Fibroblast of lung (primary cell): ENCODE results near the gene KLB. TPM values are rescaled to one million over a fixed set of nuclear protein-coding genes. Genes with fewer than 3 reads are reported as not detected.
A peak's percentile ranks its signal among the peaks of the same experiment; 100 is the strongest.

Experiments used
- DNase-seq, 2 donors: peaks; one replicate each; pipeline versions ENCODE4 v3.0.0 to v3.0.0-alpha.2; 2010; ENCODE audit warnings: low read depth in 2 of 2
- H2AFZ ChIP-seq: 2 replicates; pipeline ENCODE4 v1.5.1; 2012; ENCODE audit warnings: low read length, control low read depth, inconsistent platforms
- H3K27ac ChIP-seq: 2 replicates; pipeline ENCODE4 v1.5.1; 2011; ENCODE audit warnings: low read length, control low read depth; ENCODE audit not compliant: insufficient read depth
- H3K27me3 ChIP-seq: 2 replicates; pipeline ENCODE4 v1.5.1; 2011; ENCODE audit warnings: mild to moderate bottlenecking, low read length; ENCODE audit not compliant: control insufficient read depth, insufficient read depth
- H3K36me3 ChIP-seq: 2 replicates; pipeline ENCODE4 v1.5.1; 2011; ENCODE audit warnings: low read length; ENCODE audit not compliant: control insufficient read depth, insufficient read depth
- H3K4me1 ChIP-seq: 2 replicates; pipeline ENCODE4 v1.5.1; 2011; ENCODE audit warnings: low read length; ENCODE audit not compliant: control insufficient read depth, insufficient read depth; ENCODE audit errors: extremely low read depth
- H3K4me2 ChIP-seq: 2 replicates; pipeline ENCODE4 v1.5.1; 2011; ENCODE audit warnings: low read length, control low read depth; ENCODE audit not compliant: insufficient read depth; ENCODE audit errors: extremely low read depth
- H3K4me3 ChIP-seq, 4 experiments: fragments of 200-600 bp in 1 of 4; sonication (generic) in 1 of 4; replicated peaks in 1 of 4; 2 replicates each; pipeline ENCODE4 v1.5.1; 2011 to 2016; ENCODE audit warnings: low read length in 4 of 4, low read depth in 3 of 4, mild to moderate bottlenecking in 3 of 4, control low read depth in 2 of 4, inconsistent platforms in 1 of 4, mixed read lengths in 1 of 4; ENCODE audit not compliant: insufficient read depth in 1 of 4; ENCODE audit errors: control extremely low read depth in 1 of 4
- H3K79me2 ChIP-seq: 2 replicates; pipeline ENCODE4 v1.5.1; 2012; ENCODE audit warnings: mild to moderate bottlenecking, low read length, inconsistent platforms; ENCODE audit not compliant: control insufficient read depth, insufficient read depth
- H3K9ac ChIP-seq: 2 replicates; pipeline ENCODE4 v1.5.1; 2011; ENCODE audit warnings: mild to moderate bottlenecking, low read length, control low read depth; ENCODE audit not compliant: insufficient read depth
- H3K9me3 ChIP-seq: 2 replicates; pipeline ENCODE4 v1.5.1; 2012; ENCODE audit warnings: low read depth, low read length; ENCODE audit not compliant: control insufficient read depth, insufficient read depth
- H4K20me1 ChIP-seq: 2 replicates; pipeline ENCODE4 v1.5.1; 2011; ENCODE audit warnings: low read length; ENCODE audit not compliant: control insufficient read depth, insufficient read depth; ENCODE audit errors: extremely low read depth
- EZH2 ChIP-seq: IDR thresholded peaks from 2 replicates; pipeline ENCODE4 v1.5.1; 2012; ENCODE audit warnings: low read length, control low read depth, mild to moderate bottlenecking; ENCODE audit errors: missing control alignments
- polyA plus RNA-seq, 2 donors: library from polyadenylated mRNA; depleted of rRNA in 1 of 2; stranded (reverse) in 1 of 2; unstranded in 1 of 2; fragments of >200 nt; gene quantifications; 2 replicates each; pipeline ENCODE4 v1.2.1, GENCODE V29; 2011 to 2012; ENCODE audit warnings: missing spikeins in 1 of 2
- total RNA-seq: library from RNA; depleted of rRNA; stranded (reverse); fragments of >200 nt; gene quantifications from 2 replicates; pipeline ENCODE4 v1.2.1, GENCODE V29; 2014
- TF ChIP-seq, protein P1 (sequence below), 2 donors: IDR thresholded peaks in 1 of 2; conservative IDR thresholded peaks in 1 of 2; 1 replicate in 1 of 2; 2 replicates in 1 of 2; pipeline ENCODE4 v1.5.1; 2011 to 2012; ENCODE audit warnings: low read length in 2 of 2, control low read depth in 1 of 2, inconsistent platforms in 1 of 2, low read depth in 1 of 2, mild to moderate bottlenecking in 1 of 2

The KLB gene
- total and polyA plus RNA-seq, 2 donors (not counting 1 experiment from before 2014, with no cell fraction given): not detected

DNA sequence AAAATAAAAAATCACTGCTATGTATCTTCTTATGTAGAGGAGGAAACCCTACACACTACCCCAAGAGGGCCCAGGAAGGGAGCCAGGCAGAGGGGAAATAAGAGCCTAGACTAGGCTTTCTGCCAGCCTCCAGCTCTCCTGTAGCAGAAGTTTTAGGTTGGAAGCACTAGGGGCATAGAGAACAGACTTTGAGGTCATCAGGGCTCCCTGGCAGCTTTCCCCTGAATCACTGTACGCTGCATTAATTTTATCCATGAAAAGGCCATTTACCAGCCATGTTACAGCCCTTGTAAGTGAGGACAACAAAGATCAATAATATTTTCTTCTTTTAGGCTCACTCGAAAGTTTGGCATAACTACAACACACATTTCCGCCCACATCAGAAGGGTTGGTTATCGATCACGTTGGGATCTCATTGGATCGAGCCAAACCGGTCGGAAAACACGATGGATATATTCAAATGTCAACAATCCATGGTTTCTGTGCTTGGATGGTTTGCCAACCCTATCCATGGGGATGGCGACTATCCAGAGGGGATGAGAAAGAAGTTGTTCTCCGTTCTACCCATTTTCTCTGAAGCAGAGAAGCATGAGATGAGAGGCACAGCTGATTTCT lies 27.3 kb downstream of the KLB start:
- no peak overlapping the region for H3K4me3 ChIP-seq
- H3K9me3 ChIP-seq: no peaks in the 10 kb centered on the region
- no peaks in the 10 kb centered on the region for H3K4me1 ChIP-seq
- H3K36me3 ChIP-seq: no peaks in the 10 kb centered on the region
- no peaks in the 10 kb centered on the region for H3K79me2 ChIP-seq
- no peaks in the 10 kb centered on the region for H4K20me1 ChIP-seq
- no peak overlapping the region for H3K4me2 ChIP-seq
- peaks cover 3% of the 10 kb centered on the region for H3K27me3 ChIP-seq
- H3K9ac ChIP-seq: no peak overlapping the region
- no peak overlapping the region for H2AFZ ChIP-seq
- no peak for DNase-seq
- TF ChIP-seq, protein P1, sequence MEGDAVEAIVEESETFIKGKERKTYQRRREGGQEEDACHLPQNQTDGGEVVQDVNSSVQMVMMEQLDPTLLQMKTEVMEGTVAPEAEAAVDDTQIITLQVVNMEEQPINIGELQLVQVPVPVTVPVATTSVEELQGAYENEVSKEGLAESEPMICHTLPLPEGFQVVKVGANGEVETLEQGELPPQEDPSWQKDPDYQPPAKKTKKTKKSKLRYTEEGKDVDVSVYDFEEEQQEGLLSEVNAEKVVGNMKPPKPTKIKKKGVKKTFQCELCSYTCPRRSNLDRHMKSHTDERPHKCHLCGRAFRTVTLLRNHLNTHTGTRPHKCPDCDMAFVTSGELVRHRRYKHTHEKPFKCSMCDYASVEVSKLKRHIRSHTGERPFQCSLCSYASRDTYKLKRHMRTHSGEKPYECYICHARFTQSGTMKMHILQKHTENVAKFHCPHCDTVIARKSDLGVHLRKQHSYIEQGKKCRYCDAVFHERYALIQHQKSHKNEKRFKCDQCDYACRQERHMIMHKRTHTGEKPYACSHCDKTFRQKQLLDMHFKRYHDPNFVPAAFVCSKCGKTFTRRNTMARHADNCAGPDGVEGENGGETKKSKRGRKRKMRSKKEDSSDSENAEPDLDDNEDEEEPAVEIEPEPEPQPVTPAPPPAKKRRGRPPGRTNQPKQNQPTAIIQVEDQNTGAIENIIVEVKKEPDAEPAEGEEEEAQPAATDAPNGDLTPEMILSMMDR (conservative IDR thresholded peaks at IDR 0.05 in 1 of 2, IDR thresholded peaks at IDR 0.05 in 1 of 2; ENCODE audit: low read depth in 1 of 2, low read length in 2 of 2): no peak
- TF ChIP-seq EZH2: no peak
- H3K27ac ChIP-seq: no peak overlapping the region

DNA sequence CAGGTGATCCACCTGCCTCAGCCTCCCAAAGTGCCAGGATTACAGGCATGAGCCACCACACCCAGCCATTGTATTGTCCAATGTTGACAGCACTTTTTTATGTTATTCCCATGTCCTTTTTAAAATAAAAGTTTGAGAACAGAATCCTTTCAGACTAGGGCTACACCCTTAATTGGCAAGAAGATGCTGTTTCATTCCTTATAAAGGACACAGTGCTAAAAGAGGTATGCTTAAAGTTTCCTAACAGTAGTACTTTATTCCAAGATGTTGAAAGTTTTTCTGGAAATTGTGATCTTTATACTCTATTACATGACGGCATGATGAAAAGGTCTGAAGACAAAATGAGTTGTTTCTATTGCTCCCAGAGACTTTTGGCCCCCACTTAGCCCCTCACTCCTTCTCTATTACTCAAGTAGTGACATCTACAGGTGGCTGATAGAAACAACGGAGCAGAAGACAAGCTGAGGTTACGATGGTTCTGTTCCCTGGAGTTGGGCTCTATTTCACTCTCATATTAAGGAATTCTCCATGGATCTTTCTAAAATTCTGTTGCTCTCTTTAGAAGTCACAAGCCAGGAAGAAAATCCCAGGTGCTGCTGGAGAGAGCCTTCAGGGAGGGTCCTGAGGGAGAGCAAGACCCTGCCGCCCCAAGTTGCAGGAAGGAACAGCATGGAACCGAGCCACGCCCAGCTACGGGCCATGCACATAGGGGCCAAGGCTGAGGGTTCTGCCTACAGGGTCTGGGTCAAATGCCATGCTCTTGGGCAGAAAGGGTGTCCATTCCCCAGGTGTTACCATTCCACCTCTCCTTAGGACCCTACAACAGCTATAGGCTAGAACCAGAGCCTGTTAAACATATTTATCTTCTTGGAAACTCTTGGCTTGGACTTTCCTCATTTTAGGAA lies 29.2 kb downstream of the KLB start:
- no peak overlapping the region for H3K4me3 ChIP-seq
- no peak for DNase-seq
- H3K27ac ChIP-seq: no peak overlapping the region
- no peaks in the 10 kb centered on the region for H3K79me2 ChIP-seq
- no peak for TF ChIP-seq EZH2
- TF ChIP-seq, protein P1 (conservative IDR thresholded peaks at IDR 0.05 in 1 of 2, IDR thresholded peaks at IDR 0.05 in 1 of 2; ENCODE audit: low read depth in 1 of 2, low read length in 2 of 2): peak; percentile 0 to 11
- H3K9me3 ChIP-seq: no peaks in the 10 kb centered on the region
- H2AFZ ChIP-seq: no peak overlapping the region
- peaks cover 3% of the 10 kb centered on the region for H3K27me3 ChIP-seq
- no peaks in the 10 kb centered on the region for H4K20me1 ChIP-seq
- no peaks in the 10 kb centered on the region for H3K4me1 ChIP-seq
- no peaks in the 10 kb centered on the region for H3K36me3 ChIP-seq
- H3K9ac ChIP-seq: no peak overlapping the region
- no peak overlapping the region for H3K4me2 ChIP-seq

DNA sequence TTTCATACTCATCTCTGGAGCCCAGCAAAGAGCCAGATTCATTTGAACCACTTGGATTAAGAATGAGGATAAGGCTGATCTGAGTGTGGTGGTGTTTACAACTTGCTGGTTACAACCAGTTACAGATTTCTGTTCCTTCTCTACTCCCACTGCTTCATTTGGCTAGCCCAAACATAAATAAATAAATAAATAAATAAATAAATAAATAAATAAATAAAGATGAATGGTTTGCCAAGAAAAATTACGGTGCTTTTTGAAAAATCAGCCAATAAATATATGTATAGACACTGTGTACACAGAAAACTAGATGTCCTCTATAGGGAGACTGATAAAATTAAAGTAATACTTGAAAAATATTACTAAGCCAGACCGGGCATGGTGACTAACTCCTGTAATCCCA lies 34.9 kb downstream of the KLB start:
- H3K9me3 ChIP-seq: no peaks in the 10 kb centered on the region
- H3K27ac ChIP-seq: no peak overlapping the region
- no peaks in the 10 kb centered on the region for H3K79me2 ChIP-seq
- TF ChIP-seq, protein P1 (conservative IDR thresholded peaks at IDR 0.05 in 1 of 2, IDR thresholded peaks at IDR 0.05 in 1 of 2; ENCODE audit: low read depth in 1 of 2, low read length in 2 of 2): no peak
- no peak for TF ChIP-seq EZH2
- H3K36me3 ChIP-seq: no peaks in the 10 kb centered on the region
- H3K9ac ChIP-seq: no peak overlapping the region
- no peak overlapping the region for H2AFZ ChIP-seq
- H3K27me3 ChIP-seq: peaks cover 3% of the 10 kb centered on the region
- no peak for DNase-seq
- H4K20me1 ChIP-seq: no peaks in the 10 kb centered on the region
- no peaks in the 10 kb centered on the region for H3K4me1 ChIP-seq
- H3K4me3 ChIP-seq: no peak overlapping the region
- no peak overlapping the region for H3K4me2 ChIP-seq
